Endothelial cell of umbilical vein (primary cell): Measurements from ENCODE around the gene CNTN2. TPM values are rescaled to one million over a fixed set of nuclear protein-coding genes. Genes with fewer than 3 reads are reported as not detected.

Source experiments
- BruUV-seq: library from RNA; stranded (reverse); fragments of 400-500 nt; replicated peaks from 2 replicates; lab custom pipeline; 2021; lab: Mats Ljungman, UMichigan
- CTCF ChIA-PET: fragments of 300-600, 350-600 bp; sonication (Branson Sonifier 250); formaldehyde crosslinking; loops from one replicate; lab custom pipeline; 2021; ENCODE audit warnings: antibody characterized with exemption, inconsistent platforms; lab: Charles Lee
- POLR2A ChIA-PET: fragments of 300-600, 350-600 bp; sonication (Branson Sonifier 250); formaldehyde crosslinking; loops from one replicate; lab custom pipeline; 2021; ENCODE audit warnings: antibody characterized with exemption, inconsistent platforms; lab: Charles Lee
- DNase-seq: peaks from one replicate; pipeline ENCODE4 v3.0.0-alpha.2; 2011; ENCODE audit warnings: low read depth, low spot score
- FAIRE-seq: peaks from 2 replicates; lab custom pipeline; 2011; peaks lifted over from hg19 to GRCh38; lab: Jason Lieb, UNC
- H2AFZ ChIP-seq: 2 replicates; pipeline ENCODE4 v1.6.0; 2012; ENCODE audit warnings: low read depth, low read length, control low read depth, inconsistent platforms
- H3K27ac ChIP-seq: 2 replicates; pipeline ENCODE4 v1.5.1; 2011; ENCODE audit warnings: low read depth, mild to moderate bottlenecking, control low read depth, low read length, moderate library complexity; ENCODE audit not compliant: insufficient read depth
- H3K27me3 ChIP-seq, 2 experiments: 2 replicates each; pipeline versions ENCODE4 v1.6.0 to v1.6.1; 2011; ENCODE audit warnings: low read length in 2 of 2, mixed read lengths in 1 of 2; ENCODE audit not compliant: control insufficient read depth in 2 of 2, insufficient read depth in 2 of 2
- H3K36me3 ChIP-seq, 2 experiments: 2 replicates in 1 of 2; 3 replicates in 1 of 2; pipeline ENCODE4 v1.5.1; 2011; ENCODE audit warnings: low read length in 2 of 2, mild to moderate bottlenecking in 1 of 2, moderate library complexity in 1 of 2; ENCODE audit not compliant: control insufficient read depth in 2 of 2, insufficient read depth in 2 of 2; ENCODE audit errors: extremely low read depth in 1 of 2
- H3K4me1 ChIP-seq: 3 replicates; pipeline ENCODE4 v1.5.1; 2011; ENCODE audit warnings: mild to moderate bottlenecking, low read length; ENCODE audit not compliant: control insufficient read depth, insufficient read depth; ENCODE audit errors: extremely low read depth
- H3K4me2 ChIP-seq: 2 replicates; pipeline ENCODE4 v1.6.1; 2011; ENCODE audit warnings: low read length, control low read depth, mixed read lengths; ENCODE audit not compliant: insufficient read depth
- H3K4me3 ChIP-seq, 3 experiments: fragments of 200-600 bp in 1 of 3; sonication (generic), shearing (Covaris generic) in 1 of 3; replicated peaks in 1 of 3; 2 replicates each; pipeline ENCODE4 v1.5.1; 2011 to 2016; ENCODE audit warnings: control low read depth in 3 of 3, low read length in 3 of 3, mild to moderate bottlenecking in 2 of 3, inconsistent platforms in 1 of 3, low read depth in 1 of 3, moderate library complexity in 1 of 3; ENCODE audit not compliant: insufficient read depth in 1 of 3
- H3K79me2 ChIP-seq: 2 replicates; pipeline ENCODE4 v1.6.0; 2012; ENCODE audit warnings: low read length, inconsistent platforms; ENCODE audit not compliant: control insufficient read depth, insufficient read depth
- H3K9ac ChIP-seq: replicated peaks from 2 replicates; pipeline ENCODE3; 2011; ENCODE audit warnings: low read length, control low read depth; ENCODE audit not compliant: insufficient read depth; ENCODE audit errors: extremely low read depth
- H3K9me1 ChIP-seq: replicated peaks from 3 replicates; pipeline ENCODE4 v1.6.0; 2011; ENCODE audit warnings: mild to moderate bottlenecking, low read length; ENCODE audit not compliant: control insufficient read depth, insufficient read depth; ENCODE audit errors: extremely low read depth
- H3K9me3 ChIP-seq: replicated peaks from 2 replicates; pipeline ENCODE4 v1.5.1; 2012; ENCODE audit warnings: low read length, inconsistent platforms; ENCODE audit not compliant: control insufficient read depth, insufficient read depth
- H4K20me1 ChIP-seq: replicated peaks from 2 replicates; pipeline ENCODE3; 2011; ENCODE audit warnings: mild to moderate bottlenecking, low read length; ENCODE audit not compliant: control insufficient read depth, insufficient read depth; ENCODE audit errors: extremely low read depth
- EZH2 ChIP-seq: IDR thresholded peaks from 2 replicates; pipeline ENCODE4 v1.6.1; 2012; ENCODE audit warnings: borderline replicate concordance, low read depth, mild to moderate bottlenecking, moderate library complexity, low read length, inconsistent platforms; ENCODE audit not compliant: severe bottlenecking
- FOS ChIP-seq: IDR thresholded peaks from 2 replicates; pipeline ENCODE4 v1.6.1; 2011; ENCODE audit warnings: mild to moderate bottlenecking, low read length, moderate library complexity, borderline replicate concordance; ENCODE audit not compliant: insufficient read depth
- GATA2 ChIP-seq: IDR thresholded peaks from 2 replicates; pipeline ENCODE4 v1.7.0; 2011; ENCODE audit warnings: low read depth, mild to moderate bottlenecking, moderate library complexity, mixed read lengths, low read length; ENCODE audit not compliant: insufficient read length, insufficient read depth
- JUN ChIP-seq: IDR thresholded peaks from 2 replicates; pipeline ENCODE4 v1.6.1; 2011; ENCODE audit warnings: borderline replicate concordance, low read depth; ENCODE audit not compliant: insufficient read length, insufficient read depth
- MYC ChIP-seq: IDR thresholded peaks from one replicate; pipeline ENCODE4 v1.6.1; 2011; ENCODE audit warnings: mild to moderate bottlenecking, low read depth, low read length
- POLR2A ChIP-seq: IDR thresholded peaks from 2 replicates; pipeline ENCODE4 v1.6.1; 2012; ENCODE audit warnings: low read depth, mild to moderate bottlenecking, control low read depth, low read length
- POLR2AphosphoS5 ChIP-seq: IDR thresholded peaks from 2 replicates; pipeline ENCODE4 v1.6.1; 2012; ENCODE audit warnings: low read depth, mild to moderate bottlenecking, control low read depth, low read length, moderate library complexity; ENCODE audit not compliant: insufficient read depth
- dilution Hi-C: fragments of 300-500 bp; cut with MboI; formaldehyde crosslinking; loops from one replicate; pipeline ENCODE4 v1.15.0; 2019; ENCODE audit warnings: low sequenced_read_pairs; ENCODE audit not compliant: extremely low pct_ligation_motif_present
- intact Hi-C: fragments of 100-400 bp; cut with micrococcal nuclease; formaldehyde crosslinking; loops from one replicate; pipeline ENCODE4 v1.10.0; 2022
- polyA plus RNA-seq, 4 experiments: library from polyadenylated mRNA; depleted of rRNA in 3 of 4; stranded (reverse) in 3 of 4; unstranded in 1 of 4; fragments of >200 nt; gene quantifications; 2 replicates each; pipeline versions ENCODE4 v1.2.1 to v1.2.3, GENCODE V29; 2011 to 2012; ENCODE audit warnings: missing spikeins in 1 of 4
- total RNA-seq: library from RNA; stranded (reverse); gene quantifications from 2 replicates; pipeline ENCODE4 v1.2.3, GENCODE V29; 2021
- TF ChIP-seq, protein P1 (sequence below): IDR thresholded peaks from 2 replicates; pipeline ENCODE4 v1.6.1; 2011; ENCODE audit not compliant: insufficient read depth, insufficient read length
- TF ChIP-seq, protein P2 (sequence below), 2 donors: IDR thresholded peaks; 1 replicate in 1 of 2; 2 replicates in 1 of 2; pipeline ENCODE4 v1.5.1; 2011; ENCODE audit warnings: low read length in 2 of 2, mild to moderate bottlenecking in 2 of 2, moderate library complexity in 2 of 2, control low read depth in 1 of 2, inconsistent platforms in 1 of 2, low read depth in 1 of 2; ENCODE audit not compliant: insufficient read depth in 1 of 2; ENCODE audit errors: extremely low read depth in 1 of 2

The CNTN2 gene
- total and polyA plus RNA-seq, 2 donors (not counting 3 experiments of a cell fraction or from before 2014, with no cell fraction given) = not detected

GRCh38 chr1:205072881-205073280 lies 29.9 kb downstream of the CNTN2 start:
- Histone ChIP-seq H2AFZ (no peak overlapping the region), H3K9ac (no peak overlapping the region), H3K4me1 (no peaks in the 10 kb centered on the region), H3K4me2 (no peak overlapping the region), H4K20me1 (no peaks in the 10 kb centered on the region), H3K9me3 (no peaks in the 10 kb centered on the region), H3K9me1 (no peaks in the 10 kb centered on the region), H3K27ac (no peak overlapping the region), H3K4me3 (no peak overlapping the region), H3K36me3 (no peaks in the 10 kb centered on the region), H3K79me2 (no peaks in the 10 kb centered on the region), H3K27me3 (no peaks in the 10 kb centered on the region)
- DNase-seq (no peak), FAIRE-seq (no peak)
- dilution Hi-C loops = no loop called here
- no TSS peak for BruUV-seq
- intact Hi-C loops = no loop called here
- POLR2A ChIA-PET = no interaction called here
- TF ChIP-seq, protein P1, sequence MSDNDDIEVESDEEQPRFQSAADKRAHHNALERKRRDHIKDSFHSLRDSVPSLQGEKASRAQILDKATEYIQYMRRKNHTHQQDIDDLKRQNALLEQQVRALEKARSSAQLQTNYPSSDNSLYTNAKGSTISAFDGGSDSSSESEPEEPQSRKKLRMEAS = no peak
- TF ChIP-seq POLR2A (no peak), JUN (no peak), GATA2 (no peak), FOS (no peak), EZH2 (no peak), POLR2AphosphoS5 (no peak), MYC (no peak)
- TF ChIP-seq, protein P2, sequence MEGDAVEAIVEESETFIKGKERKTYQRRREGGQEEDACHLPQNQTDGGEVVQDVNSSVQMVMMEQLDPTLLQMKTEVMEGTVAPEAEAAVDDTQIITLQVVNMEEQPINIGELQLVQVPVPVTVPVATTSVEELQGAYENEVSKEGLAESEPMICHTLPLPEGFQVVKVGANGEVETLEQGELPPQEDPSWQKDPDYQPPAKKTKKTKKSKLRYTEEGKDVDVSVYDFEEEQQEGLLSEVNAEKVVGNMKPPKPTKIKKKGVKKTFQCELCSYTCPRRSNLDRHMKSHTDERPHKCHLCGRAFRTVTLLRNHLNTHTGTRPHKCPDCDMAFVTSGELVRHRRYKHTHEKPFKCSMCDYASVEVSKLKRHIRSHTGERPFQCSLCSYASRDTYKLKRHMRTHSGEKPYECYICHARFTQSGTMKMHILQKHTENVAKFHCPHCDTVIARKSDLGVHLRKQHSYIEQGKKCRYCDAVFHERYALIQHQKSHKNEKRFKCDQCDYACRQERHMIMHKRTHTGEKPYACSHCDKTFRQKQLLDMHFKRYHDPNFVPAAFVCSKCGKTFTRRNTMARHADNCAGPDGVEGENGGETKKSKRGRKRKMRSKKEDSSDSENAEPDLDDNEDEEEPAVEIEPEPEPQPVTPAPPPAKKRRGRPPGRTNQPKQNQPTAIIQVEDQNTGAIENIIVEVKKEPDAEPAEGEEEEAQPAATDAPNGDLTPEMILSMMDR (IDR thresholded peaks at IDR 0.05; ENCODE audit: extremely low read depth in 1 of 2, insufficient read depth in 1 of 2, low read depth in 1 of 2, low read length in 2 of 2) = no peak
- CTCF ChIA-PET = interaction anchor here (1.2 to 4.0 kb wide), 2 partner anchors 11 to 183 kb away, joined by 3 to 39 read pairs; no protein-coding TSS in a partner anchor
